Measurements from ENCODE around the gene OR5P2. TPM values are rescaled to one million over a fixed set of nuclear protein-coding genes. Genes with fewer than 3 reads are reported as not detected.
"Not testable (repeated sequence)": the region's sequence is repeated elsewhere in the genome, so short reads cannot be mapped to it uniquely, and the experiment has no call there.

Gene OR5P2
- total and polyA plus RNA-seq, 3 experiments from 2014 or later: not detected

GRCh38 chr11:7814897-7815296, 18.2 kb upstream of the OR5P2 start:
- H3K4me3 ChIP-seq (ENCODE audit: low read length); H3K27ac Mint-ChIP-seq; H3K36me3 ChIP-seq (ENCODE audit: insufficient read depth, low read length); H3K9me3 ChIP-seq (ENCODE audit: low read length); H3K27me3 ChIP-seq (ENCODE audit: insufficient read depth, low read length, poor library complexity, severe bottlenecking); DNase-seq; POLR2A ChIA-PET; H3K27me3 Mint-ChIP-seq; H3K36me3 Mint-ChIP-seq; H3K4me1 ChIP-seq (ENCODE audit: insufficient read depth, low read length); CTCF ChIA-PET; H3K27ac ChIP-seq (ENCODE audit: low read depth, low read length); H3K4me1 Mint-ChIP-seq; H3K4me3 Mint-ChIP-seq: not testable (repeated sequence)
- H3K9me3 Mint-ChIP-seq: peaks cover 18 to 27% (median 22%) of the 10 kb centered on the region in 5 donors

GRCh38 chr11:7810301-7810700, 13.6 kb upstream of the OR5P2 start:
- H3K27ac Mint-ChIP-seq; H3K9me3 ChIP-seq (ENCODE audit: low read length); H3K27me3 Mint-ChIP-seq; H3K4me1 ChIP-seq (ENCODE audit: insufficient read depth, low read length); CTCF ChIA-PET; DNase-seq; H3K27ac ChIP-seq (ENCODE audit: low read depth, low read length); POLR2A ChIA-PET; H3K27me3 ChIP-seq (ENCODE audit: insufficient read depth, low read length, poor library complexity, severe bottlenecking); H3K4me3 ChIP-seq (ENCODE audit: low read length); H3K4me3 Mint-ChIP-seq; H3K4me1 Mint-ChIP-seq; H3K36me3 Mint-ChIP-seq; H3K36me3 ChIP-seq (ENCODE audit: insufficient read depth, low read length): not testable (repeated sequence)
- H3K9me3 Mint-ChIP-seq: peaks cover 35 to 49% (median 40%) of the 10 kb centered on the region in 5 donors

GRCh38 chr11:7793233-7793632, 3.5 kb downstream of the OR5P2 start:
- Mint-ChIP-seq H3K4me1 (no peaks in the 10 kb centered on the region), H3K36me3 (no peaks in the 10 kb centered on the region), H3K27ac (no peak overlapping the region), H3K9me3 (peaks cover 1 to 12% (median 3%) of the 10 kb centered on the region in 5 donors), H3K27me3 (peaks cover 0 to 3% of the 10 kb centered on the region in 2 donors), H3K4me3 (no peak overlapping the region)
- no peak overlapping the region for H3K4me3 ChIP-seq (ENCODE audit: low read length)
- POLR2A ChIA-PET: no interaction called here
- H3K36me3 ChIP-seq (ENCODE audit: insufficient read depth, low read length): no peaks in the 10 kb centered on the region
- H3K9me3 ChIP-seq (ENCODE audit: low read length): no peaks in the 10 kb centered on the region
- no peaks in the 10 kb centered on the region for H3K27me3 ChIP-seq (ENCODE audit: insufficient read depth, low read length, poor library complexity, severe bottlenecking)
- H3K4me1 ChIP-seq (ENCODE audit: insufficient read depth, low read length): no peaks in the 10 kb centered on the region
- no peak overlapping the region for H3K27ac ChIP-seq (ENCODE audit: low read depth, low read length)
- CTCF ChIA-PET: no interaction called here
- no peak for DNase-seq

GRCh38 chr11:7787239-7787638, 9.5 kb downstream of the OR5P2 start:
- CTCF ChIA-PET: no interaction called here
- H3K27ac ChIP-seq (ENCODE audit: low read depth, low read length): no peak overlapping the region
- peaks cover 0 to 1% of the 10 kb centered on the region in 2 donors for H3K27me3 Mint-ChIP-seq
- no peak for DNase-seq
- H3K4me1 ChIP-seq (ENCODE audit: insufficient read depth, low read length): no peaks in the 10 kb centered on the region
- no peaks in the 10 kb centered on the region for H3K36me3 Mint-ChIP-seq
- H3K27me3 ChIP-seq (ENCODE audit: insufficient read depth, low read length, poor library complexity, severe bottlenecking): no peaks in the 10 kb centered on the region
- H3K27ac Mint-ChIP-seq: no peak overlapping the region
- H3K4me1 Mint-ChIP-seq: no peaks in the 10 kb centered on the region
- peaks cover 2 to 13% (median 7%) of the 10 kb centered on the region in 5 donors for H3K9me3 Mint-ChIP-seq
- POLR2A ChIA-PET: no interaction called here
- H3K9me3 ChIP-seq (ENCODE audit: low read length): no peaks in the 10 kb centered on the region
- H3K4me3 ChIP-seq (ENCODE audit: low read length): no peak overlapping the region
- no peak overlapping the region for H3K4me3 Mint-ChIP-seq
- no peaks in the 10 kb centered on the region for H3K36me3 ChIP-seq (ENCODE audit: insufficient read depth, low read length)

GRCh38 chr11:7775689-7776088, 21.1 kb downstream of the OR5P2 start:
- peaks cover 0 to 3% of the 10 kb centered on the region in 2 donors for H3K27me3 Mint-ChIP-seq
- no peaks in the 10 kb centered on the region for H3K27me3 ChIP-seq (ENCODE audit: insufficient read depth, low read length, poor library complexity, severe bottlenecking)
- H3K9me3 Mint-ChIP-seq: no peaks in the 10 kb centered on the region
- no peak overlapping the region for H3K27ac Mint-ChIP-seq
- no peaks in the 10 kb centered on the region for H3K4me1 ChIP-seq (ENCODE audit: insufficient read depth, low read length)
- H3K36me3 ChIP-seq (ENCODE audit: insufficient read depth, low read length): no peaks in the 10 kb centered on the region
- H3K4me3 ChIP-seq (ENCODE audit: low read length): no peak overlapping the region
- ChIA-PET POLR2A (no interaction called here), CTCF (no interaction called here)
- H3K36me3 Mint-ChIP-seq: no peaks in the 10 kb centered on the region
- no peak overlapping the region for H3K27ac ChIP-seq (ENCODE audit: low read depth, low read length)
- H3K4me3 Mint-ChIP-seq: no peak overlapping the region
- no peaks in the 10 kb centered on the region for H3K9me3 ChIP-seq (ENCODE audit: low read length)
- no peaks in the 10 kb centered on the region for H3K4me1 Mint-ChIP-seq
- DNase-seq: no peak

GRCh38 chr11:7764301-7764700, 32.4 kb downstream of the OR5P2 start:
- peaks cover 6 to 15% of the 10 kb centered on the region in 2 donors for H3K27me3 Mint-ChIP-seq
- H3K9me3 ChIP-seq (ENCODE audit: low read length); H3K27me3 ChIP-seq (ENCODE audit: insufficient read depth, low read length, poor library complexity, severe bottlenecking); H3K4me1 Mint-ChIP-seq; POLR2A ChIA-PET; H3K36me3 Mint-ChIP-seq; H3K27ac ChIP-seq (ENCODE audit: low read depth, low read length); H3K4me3 ChIP-seq (ENCODE audit: low read length); DNase-seq; CTCF ChIA-PET; H3K36me3 ChIP-seq (ENCODE audit: insufficient read depth, low read length); H3K4me3 Mint-ChIP-seq; H3K9me3 Mint-ChIP-seq; H3K27ac Mint-ChIP-seq; H3K4me1 ChIP-seq (ENCODE audit: insufficient read depth, low read length): not testable (repeated sequence)

- H3K4me1 Mint-ChIP-seq: no peaks in the 10 kb centered on the region
- H3K36me3 Mint-ChIP-seq: no peaks in the 10 kb centered on the region
- H3K27me3 Mint-ChIP-seq: peaks cover 4 to 10% of the 10 kb centered on the region in 2 donors
- no peaks in the 10 kb centered on the region for H3K36me3 ChIP-seq (ENCODE audit: insufficient read depth, low read length)
- H3K27me3 ChIP-seq (ENCODE audit: insufficient read depth, low read length, poor library complexity, severe bottlenecking): no peaks in the 10 kb centered on the region
- DNase-seq: no peak
- no peaks in the 10 kb centered on the region for H3K9me3 ChIP-seq (ENCODE audit: low read length)
- no peak overlapping the region for H3K4me3 Mint-ChIP-seq
- no peaks in the 10 kb centered on the region for H3K9me3 Mint-ChIP-seq
- no peak overlapping the region for H3K27ac Mint-ChIP-seq
- CTCF ChIA-PET: no interaction called here
- no peak overlapping the region for H3K27ac ChIP-seq (ENCODE audit: low read depth, low read length)
- H3K4me3 ChIP-seq (ENCODE audit: low read length): no peak overlapping the region
- no peaks in the 10 kb centered on the region for H3K4me1 ChIP-seq (ENCODE audit: insufficient read depth, low read length)
- POLR2A ChIA-PET: no interaction called here
Measured at GRCh38 chr11:7759010-7759409, 37.7 kb downstream of the OR5P2 start.

- no peaks in the 10 kb centered on the region for H3K9me3 ChIP-seq (ENCODE audit: low read length)
- H3K4me3 ChIP-seq (ENCODE audit: low read length): no peak overlapping the region
- ChIA-PET CTCF (no interaction called here), POLR2A (no interaction called here)
- Mint-ChIP-seq H3K27ac (no peak overlapping the region), H3K4me3 (no peak overlapping the region), H3K36me3 (no peaks in the 10 kb centered on the region), H3K9me3 (peaks cover 0 to 2% (median 0%) of the 10 kb centered on the region in 5 donors), H3K27me3 (peaks cover 4 to 12% of the 10 kb centered on the region in 2 donors), H3K4me1 (no peaks in the 10 kb centered on the region)
- no peaks in the 10 kb centered on the region for H3K36me3 ChIP-seq (ENCODE audit: insufficient read depth, low read length)
- DNase-seq: no peak
- H3K27me3 ChIP-seq (ENCODE audit: insufficient read depth, low read length, poor library complexity, severe bottlenecking): no peaks in the 10 kb centered on the region
- H3K27ac ChIP-seq (ENCODE audit: low read depth, low read length): no peak overlapping the region
- H3K4me1 ChIP-seq (ENCODE audit: insufficient read depth, low read length): no peaks in the 10 kb centered on the region
Measured at GRCh38 chr11:7749456-7749855, 47.3 kb downstream of the OR5P2 start.
